ENCODE measurements around the gene POTED.
"Not testable (repeated sequence)": the region's sequence is repeated elsewhere in the genome, so short reads cannot be mapped to it uniquely, and the experiment has no call there.

Gene POTED

DNA sequence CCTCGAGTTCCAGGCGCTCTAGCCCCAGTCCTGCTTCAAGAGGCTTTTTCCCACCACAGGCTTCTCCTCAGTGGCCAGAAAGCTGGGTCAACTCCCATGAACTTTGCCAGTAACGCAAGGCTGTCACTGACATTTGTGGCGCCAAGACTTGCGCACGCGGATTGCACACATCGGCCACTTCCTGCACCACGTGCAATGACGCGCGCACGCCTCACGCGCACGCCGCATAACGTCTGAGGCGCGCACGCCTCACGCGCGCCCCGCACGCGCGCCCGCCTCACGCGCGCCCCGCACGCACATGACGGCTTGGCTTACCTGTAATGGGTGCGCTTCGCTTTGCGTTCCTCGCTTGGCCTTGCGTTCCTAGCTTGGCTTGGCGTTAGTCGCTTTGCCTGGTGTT is at the start of gene POTED:
POTED (plus strand) TSS at position 301 of the 400 bp plus-strand sequence. CDS start 452 bp downstream, outside the sequence.
- DNase-seq = not testable (repeated sequence)

DNA sequence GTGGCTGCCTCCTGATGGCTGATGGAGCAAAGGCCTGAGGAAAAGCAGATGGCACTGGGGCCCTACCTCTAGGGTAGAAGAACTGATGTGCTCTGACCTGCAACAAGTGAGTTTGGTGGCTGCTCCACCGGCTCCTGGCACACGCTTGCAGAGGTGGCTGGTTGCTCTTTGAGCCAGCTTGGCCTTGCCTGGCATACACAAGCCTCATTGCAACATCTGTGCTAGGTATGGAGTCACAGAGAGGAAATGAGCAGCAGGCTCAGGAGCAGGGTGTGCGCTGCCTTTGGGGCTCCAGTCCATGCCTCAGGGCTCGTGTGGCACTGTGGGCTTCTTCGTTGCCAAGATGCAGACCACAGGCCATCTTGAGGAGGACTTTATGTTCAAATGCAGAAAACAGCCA is 40.5 kb downstream of the POTED start:
- DNase-seq = not testable (repeated sequence)

DNA sequence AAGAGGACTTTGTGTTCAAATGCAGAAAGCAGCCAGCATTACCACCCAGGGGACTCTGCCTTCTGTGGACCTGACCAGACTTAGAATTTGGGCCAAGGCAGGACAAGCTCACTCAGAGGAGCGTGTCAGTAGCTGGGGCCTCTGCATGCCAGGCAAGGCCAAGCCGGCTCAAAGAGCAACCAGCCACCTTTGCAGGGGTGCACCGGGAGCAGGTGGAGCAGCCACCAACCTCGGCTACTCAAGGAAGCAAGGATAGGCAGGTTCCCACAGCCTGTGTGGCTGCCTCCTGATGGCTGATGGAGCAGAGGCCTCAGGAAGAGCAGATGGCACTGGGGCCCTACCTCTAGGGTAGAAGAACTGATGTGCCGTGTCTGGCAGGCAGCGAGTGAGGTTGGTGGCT is 42.2 kb downstream of the POTED start:
- not testable (repeated sequence) for DNase-seq
